Upper lobe of left lung (tissue), 4 donors: ENCODE measurements around the gene ZBTB48.

Experiments used
- EP300 ChIP-seq, 4 donors: sonication (generic); formaldehyde crosslinking; IDR thresholded peaks; one replicate each; pipeline ENCODE4 v1.5.1; 2017; ENCODE audit warnings: antibody characterized with exemption in 4 of 4, control low read depth in 2 of 4
- POLR2A ChIP-seq, 4 donors: fragments of 450-650 bp; IDR thresholded peaks; one replicate each; pipeline ENCODE4 v1.5.1; 2016 to 2017; ENCODE audit warnings: antibody characterized with exemption in 4 of 4, mild to moderate bottlenecking in 2 of 4
- POLR2AphosphoS5 ChIP-seq, 2 donors: sonication (generic); formaldehyde crosslinking; IDR thresholded peaks; one replicate each; pipeline ENCODE4 v1.5.1; 2017; ENCODE audit warnings: antibody characterized with exemption in 2 of 2
- TF ChIP-seq, protein P1 (sequence below), 6 experiments: fragments of 450-650 bp in 4 of 6; fragments of 200-600 bp in 2 of 6; sonication (generic) in 2 of 6; IDR thresholded peaks; one replicate each; pipeline ENCODE4 v1.5.1; 2016 to 2019; ENCODE audit warnings: antibody characterized with exemption in 6 of 6

DNA sequence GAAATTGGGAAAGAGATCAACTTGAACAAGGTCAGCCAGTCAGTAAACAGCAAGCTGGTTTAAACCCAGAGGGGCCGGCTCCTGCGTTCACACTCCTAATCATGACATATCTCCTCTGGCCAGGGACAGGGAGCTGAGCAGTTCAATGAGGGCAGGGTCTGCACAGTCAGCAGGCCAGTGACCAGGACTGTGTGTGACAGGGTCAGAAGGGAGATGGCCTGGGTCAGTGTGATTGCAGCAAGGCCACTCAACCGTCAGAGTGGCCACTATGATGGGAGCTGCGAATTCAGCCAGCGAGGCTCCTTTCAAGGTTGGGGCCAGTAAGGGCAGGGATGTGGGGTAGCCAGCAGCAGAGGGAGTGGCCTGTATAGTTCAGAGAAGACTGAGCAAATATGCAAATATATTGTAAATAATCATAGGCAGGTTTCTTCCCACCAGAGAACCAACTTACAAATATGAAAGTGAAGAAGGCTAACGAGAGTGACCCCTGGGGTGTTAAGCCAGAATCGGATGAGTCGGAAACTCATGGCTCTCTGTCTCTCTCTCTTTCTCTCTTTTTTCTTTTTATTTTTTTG is 45.5 kb upstream of the ZBTB48 start:
- TF ChIP-seq, protein P1, sequence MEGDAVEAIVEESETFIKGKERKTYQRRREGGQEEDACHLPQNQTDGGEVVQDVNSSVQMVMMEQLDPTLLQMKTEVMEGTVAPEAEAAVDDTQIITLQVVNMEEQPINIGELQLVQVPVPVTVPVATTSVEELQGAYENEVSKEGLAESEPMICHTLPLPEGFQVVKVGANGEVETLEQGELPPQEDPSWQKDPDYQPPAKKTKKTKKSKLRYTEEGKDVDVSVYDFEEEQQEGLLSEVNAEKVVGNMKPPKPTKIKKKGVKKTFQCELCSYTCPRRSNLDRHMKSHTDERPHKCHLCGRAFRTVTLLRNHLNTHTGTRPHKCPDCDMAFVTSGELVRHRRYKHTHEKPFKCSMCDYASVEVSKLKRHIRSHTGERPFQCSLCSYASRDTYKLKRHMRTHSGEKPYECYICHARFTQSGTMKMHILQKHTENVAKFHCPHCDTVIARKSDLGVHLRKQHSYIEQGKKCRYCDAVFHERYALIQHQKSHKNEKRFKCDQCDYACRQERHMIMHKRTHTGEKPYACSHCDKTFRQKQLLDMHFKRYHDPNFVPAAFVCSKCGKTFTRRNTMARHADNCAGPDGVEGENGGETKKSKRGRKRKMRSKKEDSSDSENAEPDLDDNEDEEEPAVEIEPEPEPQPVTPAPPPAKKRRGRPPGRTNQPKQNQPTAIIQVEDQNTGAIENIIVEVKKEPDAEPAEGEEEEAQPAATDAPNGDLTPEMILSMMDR (IDR thresholded peaks at IDR 0.05) = no peak
- no peak for TF ChIP-seq EP300 (IDR thresholded peaks at IDR 0.05)
- TF ChIP-seq POLR2A (IDR thresholded peaks at IDR 0.05) = no peak
- TF ChIP-seq POLR2AphosphoS5 (IDR thresholded peaks at IDR 0.05) = no peak
